ENCODE results near the gene TGFBR2. TPM values are rescaled to one million over a fixed set of nuclear protein-coding genes. Genes with fewer than 3 reads are reported as not detected.

Gene TGFBR2
- total RNA-seq, 1 experiment from 2014 or later = not detected

DNA sequence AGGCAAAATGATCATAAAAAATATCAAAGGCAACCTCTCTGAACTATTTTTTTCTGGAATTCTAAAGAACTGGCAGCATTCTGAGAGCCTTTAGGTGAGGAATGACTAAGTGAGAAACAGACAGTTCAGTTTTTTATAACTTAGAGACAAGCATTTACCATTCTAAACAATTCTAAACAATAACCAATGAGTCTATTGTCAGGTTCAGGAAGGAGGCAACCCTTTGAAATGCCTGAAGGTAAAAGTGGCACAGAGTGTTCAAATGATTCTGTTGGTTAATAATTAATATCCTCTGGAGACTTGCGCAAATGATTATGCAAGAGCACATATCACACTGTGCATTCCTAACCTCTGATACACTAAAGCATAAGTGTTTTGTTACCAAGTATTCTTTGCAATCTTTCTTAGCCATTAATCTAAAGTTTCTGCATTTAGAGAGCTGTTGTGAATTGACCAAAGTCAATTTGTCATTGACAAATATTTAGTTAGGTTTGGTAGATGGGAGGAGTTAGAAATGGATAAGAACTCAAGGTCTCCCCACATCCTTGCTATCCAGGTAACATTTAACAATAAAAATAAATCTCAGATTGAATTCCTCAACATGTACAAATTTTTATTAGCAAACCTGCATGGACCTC is 9.2 kb upstream of the TGFBR2 start:
- Histone ChIP-seq H3K4me2 (ENCODE audit: low read depth, low read length, poor library complexity, severe bottlenecking) (no peak overlapping the region), H3K27ac (ENCODE audit: low read length) (no peak overlapping the region), H4K20me1 (ENCODE audit: insufficient read depth, low read depth, low read length) (no peaks in the 10 kb centered on the region), H3K79me2 (ENCODE audit: low read length) (no peaks in the 10 kb centered on the region), H3K4me1 (ENCODE audit: low read length) (no peaks in the 10 kb centered on the region), H2AFZ (ENCODE audit: low read length) (no peak overlapping the region), H3K27me3 (ENCODE audit: low read length) (no peaks in the 10 kb centered on the region), H3K9ac (ENCODE audit: low read length) (no peak overlapping the region), H3K9me3 (ENCODE audit: low read length) (peaks cover 4% of the 10 kb centered on the region), H3K36me3 (ENCODE audit: insufficient read depth, low read length) (no peaks in the 10 kb centered on the region), H3K4me3 (ENCODE audit: low read length) (no peak overlapping the region), H3K9me2 (replicated peaks; ENCODE audit: insufficient read depth, low read length) (no peaks in the 10 kb centered on the region)
- no peak for DNase-seq

- no peaks in the 10 kb centered on the region for H3K4me1 ChIP-seq (ENCODE audit: low read length)
- no peaks in the 10 kb centered on the region for H3K9me2 ChIP-seq (replicated peaks; ENCODE audit: insufficient read depth, low read length)
- H3K9ac ChIP-seq (ENCODE audit: low read length) = no peak overlapping the region
- H2AFZ ChIP-seq (ENCODE audit: low read length) = no peak overlapping the region
- H3K36me3 ChIP-seq (ENCODE audit: insufficient read depth, low read length) = no peaks in the 10 kb centered on the region
- H3K4me3 ChIP-seq (ENCODE audit: low read length) = no peak overlapping the region
- no peaks in the 10 kb centered on the region for H3K79me2 ChIP-seq (ENCODE audit: low read length)
- no peaks in the 10 kb centered on the region for H3K27me3 ChIP-seq (ENCODE audit: low read length)
- H3K9me3 ChIP-seq (ENCODE audit: low read length) = peaks cover 4% of the 10 kb centered on the region
- H3K4me2 ChIP-seq (ENCODE audit: low read depth, low read length, poor library complexity, severe bottlenecking) = no peak overlapping the region
- H3K27ac ChIP-seq (ENCODE audit: low read length) = no peak overlapping the region
- DNase-seq = no peak
- no peaks in the 10 kb centered on the region for H4K20me1 ChIP-seq (ENCODE audit: insufficient read depth, low read depth, low read length)
Measured at GRCh38 chr3:30597769-30598134, 8.6 kb upstream of the TGFBR2 start.

- H2AFZ ChIP-seq (ENCODE audit: low read length) = no peak overlapping the region
- no peak overlapping the region for H3K27ac ChIP-seq (ENCODE audit: low read length)
- no peaks in the 10 kb centered on the region for H3K27me3 ChIP-seq (ENCODE audit: low read length)
- no peaks in the 10 kb centered on the region for H4K20me1 ChIP-seq (ENCODE audit: insufficient read depth, low read depth, low read length)
- no peaks in the 10 kb centered on the region for H3K79me2 ChIP-seq (ENCODE audit: low read length)
- no peak overlapping the region for H3K4me3 ChIP-seq (ENCODE audit: low read length)
- no peaks in the 10 kb centered on the region for H3K4me1 ChIP-seq (ENCODE audit: low read length)
- H3K9me2 ChIP-seq (replicated peaks; ENCODE audit: insufficient read depth, low read length) = no peaks in the 10 kb centered on the region
- no peak overlapping the region for H3K4me2 ChIP-seq (ENCODE audit: low read depth, low read length, poor library complexity, severe bottlenecking)
- DNase-seq = no peak
- peaks cover 4% of the 10 kb centered on the region for H3K9me3 ChIP-seq (ENCODE audit: low read length)
- no peaks in the 10 kb centered on the region for H3K36me3 ChIP-seq (ENCODE audit: insufficient read depth, low read length)
- no peak overlapping the region for H3K9ac ChIP-seq (ENCODE audit: low read length)
Measured at GRCh38 chr3:30598668-30599545, 7.5 kb upstream of the TGFBR2 start.

DNA sequence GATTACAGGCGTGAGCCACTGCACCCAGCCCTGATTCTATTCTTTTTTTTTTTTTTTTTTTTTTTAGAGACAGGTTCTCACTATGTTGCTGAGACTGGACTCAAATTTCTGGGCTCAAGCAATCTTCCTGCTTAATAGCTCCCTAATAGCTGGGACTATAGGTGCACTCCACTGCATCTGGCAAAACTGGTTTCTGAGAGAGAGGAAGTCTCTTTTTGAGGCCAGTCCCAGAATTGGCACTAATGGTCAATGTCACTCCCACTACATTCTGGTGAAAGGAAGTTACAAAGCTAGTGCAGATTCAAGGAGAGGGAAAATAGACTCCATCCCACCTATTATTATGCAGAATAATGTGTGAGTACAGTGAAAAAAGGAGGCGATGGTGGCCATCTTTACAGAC is 5.8 kb upstream of the TGFBR2 start:
- H4K20me1 ChIP-seq (ENCODE audit: insufficient read depth, low read depth, low read length) = no peaks in the 10 kb centered on the region
- H3K9me3 ChIP-seq (ENCODE audit: low read length) = peaks cover 4% of the 10 kb centered on the region
- H3K36me3 ChIP-seq (ENCODE audit: insufficient read depth, low read length) = no peaks in the 10 kb centered on the region
- no peaks in the 10 kb centered on the region for H3K4me1 ChIP-seq (ENCODE audit: low read length)
- H3K4me3 ChIP-seq (ENCODE audit: low read length) = no peak overlapping the region
- H3K79me2 ChIP-seq (ENCODE audit: low read length) = no peaks in the 10 kb centered on the region
- no peak overlapping the region for H3K4me2 ChIP-seq (ENCODE audit: low read depth, low read length, poor library complexity, severe bottlenecking)
- no peaks in the 10 kb centered on the region for H3K27me3 ChIP-seq (ENCODE audit: low read length)
- no peaks in the 10 kb centered on the region; the same call in 1 of the 2 replicates for H3K9me2 ChIP-seq (replicated peaks; ENCODE audit: insufficient read depth, low read length)
- no peak overlapping the region for H3K9ac ChIP-seq (ENCODE audit: low read length)
- no peak for DNase-seq
- H3K27ac ChIP-seq (ENCODE audit: low read length) = no peak overlapping the region
- no peak overlapping the region for H2AFZ ChIP-seq (ENCODE audit: low read length)

GRCh38 chr3:30602946-30603345 is 3.5 kb upstream of the TGFBR2 start:
- H3K27me3 ChIP-seq (ENCODE audit: low read length) = no peaks in the 10 kb centered on the region
- H3K9me2 ChIP-seq (replicated peaks; ENCODE audit: insufficient read depth, low read length) = no peaks in the 10 kb centered on the region; the same call in 1 of the 2 replicates
- H2AFZ ChIP-seq (ENCODE audit: low read length) = no peak overlapping the region
- no peaks in the 10 kb centered on the region for H3K4me1 ChIP-seq (ENCODE audit: low read length)
- H3K79me2 ChIP-seq (ENCODE audit: low read length) = no peaks in the 10 kb centered on the region
- no peaks in the 10 kb centered on the region for H3K36me3 ChIP-seq (ENCODE audit: insufficient read depth, low read length)
- H4K20me1 ChIP-seq (ENCODE audit: insufficient read depth, low read depth, low read length) = no peaks in the 10 kb centered on the region
- H3K9me3 ChIP-seq (ENCODE audit: low read length) = peaks cover 4% of the 10 kb centered on the region
- no peak for DNase-seq
- H3K4me3 ChIP-seq (ENCODE audit: low read length) = no peak overlapping the region
- no peak overlapping the region for H3K27ac ChIP-seq (ENCODE audit: low read length)
- no peak overlapping the region for H3K4me2 ChIP-seq (ENCODE audit: low read depth, low read length, poor library complexity, severe bottlenecking)
- no peak overlapping the region for H3K9ac ChIP-seq (ENCODE audit: low read length)

GRCh38 chr3:30604093-30604492 is 2.3 kb upstream of the TGFBR2 start:
- Histone ChIP-seq H3K9ac (ENCODE audit: low read length) (no peak overlapping the region), H3K9me2 (replicated peaks; ENCODE audit: insufficient read depth, low read length) (no peaks in the 10 kb centered on the region; the same call in 1 of the 2 replicates), H3K36me3 (ENCODE audit: insufficient read depth, low read length) (no peaks in the 10 kb centered on the region), H2AFZ (ENCODE audit: low read length) (no peak overlapping the region), H4K20me1 (ENCODE audit: insufficient read depth, low read depth, low read length) (no peaks in the 10 kb centered on the region), H3K9me3 (ENCODE audit: low read length) (peaks cover 4% of the 10 kb centered on the region), H3K4me2 (ENCODE audit: low read depth, low read length, poor library complexity, severe bottlenecking) (no peak overlapping the region), H3K4me1 (ENCODE audit: low read length) (no peaks in the 10 kb centered on the region), H3K79me2 (ENCODE audit: low read length) (no peaks in the 10 kb centered on the region), H3K27me3 (ENCODE audit: low read length) (no peaks in the 10 kb centered on the region), H3K4me3 (ENCODE audit: low read length) (no peak overlapping the region), H3K27ac (ENCODE audit: low read length) (no peak overlapping the region)
- no peak for DNase-seq

- H3K9me3 ChIP-seq (ENCODE audit: low read length) = peaks cover 4% of the 10 kb centered on the region
- no peaks in the 10 kb centered on the region for H3K36me3 ChIP-seq (ENCODE audit: insufficient read depth, low read length)
- no peaks in the 10 kb centered on the region for H3K79me2 ChIP-seq (ENCODE audit: low read length)
- H3K9ac ChIP-seq (ENCODE audit: low read length) = no peak overlapping the region
- no peak overlapping the region for H3K4me2 ChIP-seq (ENCODE audit: low read depth, low read length, poor library complexity, severe bottlenecking)
- H3K9me2 ChIP-seq (replicated peaks; ENCODE audit: insufficient read depth, low read length) = no peaks in the 10 kb centered on the region; the same call in 1 of the 2 replicates
- H4K20me1 ChIP-seq (ENCODE audit: insufficient read depth, low read depth, low read length) = no peaks in the 10 kb centered on the region
- H3K27ac ChIP-seq (ENCODE audit: low read length) = no peak overlapping the region
- H3K4me3 ChIP-seq (ENCODE audit: low read length) = no peak overlapping the region
- H3K4me1 ChIP-seq (ENCODE audit: low read length) = no peaks in the 10 kb centered on the region
- DNase-seq = no peak
- no peak overlapping the region for H2AFZ ChIP-seq (ENCODE audit: low read length)
- H3K27me3 ChIP-seq (ENCODE audit: low read length) = no peaks in the 10 kb centered on the region
Measured at GRCh38 chr3:30604558-30604957, 1.8 kb upstream of the TGFBR2 start.

GRCh38 chr3:30605005-30605404 is 1.4 kb upstream of the TGFBR2 start:
- Histone ChIP-seq H3K4me2 (ENCODE audit: low read depth, low read length, poor library complexity, severe bottlenecking) (no peak overlapping the region), H3K79me2 (ENCODE audit: low read length) (no peaks in the 10 kb centered on the region), H2AFZ (ENCODE audit: low read length) (no peak overlapping the region), H4K20me1 (ENCODE audit: insufficient read depth, low read depth, low read length) (no peaks in the 10 kb centered on the region), H3K9me3 (ENCODE audit: low read length) (peaks cover 4% of the 10 kb centered on the region), H3K4me1 (ENCODE audit: low read length) (no peaks in the 10 kb centered on the region), H3K27ac (ENCODE audit: low read length) (no peak overlapping the region), H3K36me3 (ENCODE audit: insufficient read depth, low read length) (no peaks in the 10 kb centered on the region), H3K4me3 (ENCODE audit: low read length) (no peak overlapping the region), H3K9me2 (replicated peaks; ENCODE audit: insufficient read depth, low read length) (no peaks in the 10 kb centered on the region; the same call in 1 of the 2 replicates), H3K9ac (ENCODE audit: low read length) (no peak overlapping the region), H3K27me3 (ENCODE audit: low read length) (no peaks in the 10 kb centered on the region)
- DNase-seq = no peak
